ENCODE measurements around the gene PACRG.

Gene PACRG

GRCh38 chr6:163083141-163083540 is 355.4 kb downstream of the PACRG start:
- TF ChIP-seq EZH2phosphoT487 (conservative IDR thresholded peaks at IDR 0.05; ENCODE audit: low read length), result no peak
- TF ChIP-seq, protein P1, sequence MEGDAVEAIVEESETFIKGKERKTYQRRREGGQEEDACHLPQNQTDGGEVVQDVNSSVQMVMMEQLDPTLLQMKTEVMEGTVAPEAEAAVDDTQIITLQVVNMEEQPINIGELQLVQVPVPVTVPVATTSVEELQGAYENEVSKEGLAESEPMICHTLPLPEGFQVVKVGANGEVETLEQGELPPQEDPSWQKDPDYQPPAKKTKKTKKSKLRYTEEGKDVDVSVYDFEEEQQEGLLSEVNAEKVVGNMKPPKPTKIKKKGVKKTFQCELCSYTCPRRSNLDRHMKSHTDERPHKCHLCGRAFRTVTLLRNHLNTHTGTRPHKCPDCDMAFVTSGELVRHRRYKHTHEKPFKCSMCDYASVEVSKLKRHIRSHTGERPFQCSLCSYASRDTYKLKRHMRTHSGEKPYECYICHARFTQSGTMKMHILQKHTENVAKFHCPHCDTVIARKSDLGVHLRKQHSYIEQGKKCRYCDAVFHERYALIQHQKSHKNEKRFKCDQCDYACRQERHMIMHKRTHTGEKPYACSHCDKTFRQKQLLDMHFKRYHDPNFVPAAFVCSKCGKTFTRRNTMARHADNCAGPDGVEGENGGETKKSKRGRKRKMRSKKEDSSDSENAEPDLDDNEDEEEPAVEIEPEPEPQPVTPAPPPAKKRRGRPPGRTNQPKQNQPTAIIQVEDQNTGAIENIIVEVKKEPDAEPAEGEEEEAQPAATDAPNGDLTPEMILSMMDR (IDR thresholded peaks at IDR 0.05; ENCODE audit: insufficient read depth, low read length, poor library complexity, severe bottlenecking), result no peak
- H3K27me3 ChIP-seq (ENCODE audit: low read length), result no peaks in the 10 kb centered on the region
- H4K20me1 ChIP-seq (ENCODE audit: low read depth, low read length), result no peaks in the 10 kb centered on the region
- no peaks in the 10 kb centered on the region for H3K9me2 ChIP-seq (replicated peaks; ENCODE audit: insufficient read depth, low read length)
- no peak overlapping the region for H3K4me2 ChIP-seq (ENCODE audit: low read depth, low read length, poor library complexity, severe bottlenecking)
- H3K4me3 ChIP-seq (ENCODE audit: insufficient read depth, low read length, poor library complexity, severe bottlenecking), result no peak overlapping the region
- no peak overlapping the region for H2AFZ ChIP-seq (ENCODE audit: low read depth, low read length, severe bottlenecking)
- no peaks in the 10 kb centered on the region for H3K36me3 ChIP-seq (ENCODE audit: low read length)
- no peaks in the 10 kb centered on the region for H3F3A ChIP-seq (ENCODE audit: insufficient read depth)
- H3K79me2 ChIP-seq (ENCODE audit: insufficient read depth, low read length), result no peaks in the 10 kb centered on the region
- no peaks in the 10 kb centered on the region for H3K9me3 ChIP-seq (ENCODE audit: insufficient read depth, low read length)
- no peak overlapping the region for H3K27ac ChIP-seq (ENCODE audit: low read depth, low read length)
- H3K9ac ChIP-seq (ENCODE audit: low read length), result no peak overlapping the region

GRCh38 chr6:163085426-163085825 is 357.7 kb downstream of the PACRG start:
- TF ChIP-seq, protein P1 (IDR thresholded peaks at IDR 0.05; ENCODE audit: insufficient read depth, low read length, poor library complexity, severe bottlenecking), result no peak
- no peak for TF ChIP-seq EZH2phosphoT487 (conservative IDR thresholded peaks at IDR 0.05; ENCODE audit: low read length)
- no peak overlapping the region for H3K4me3 ChIP-seq (ENCODE audit: insufficient read depth, low read length, poor library complexity, severe bottlenecking)
- no peaks in the 10 kb centered on the region for H3K27me3 ChIP-seq (ENCODE audit: low read length)
- no peaks in the 10 kb centered on the region for H3K79me2 ChIP-seq (ENCODE audit: insufficient read depth, low read length)
- H3K4me2 ChIP-seq (ENCODE audit: low read depth, low read length, poor library complexity, severe bottlenecking), result no peak overlapping the region
- no peaks in the 10 kb centered on the region for H3K36me3 ChIP-seq (ENCODE audit: low read length)
- no peak overlapping the region for H2AFZ ChIP-seq (ENCODE audit: low read depth, low read length, severe bottlenecking)
- no peak overlapping the region for H3K9ac ChIP-seq (ENCODE audit: low read length)
- no peak overlapping the region for H3K27ac ChIP-seq (ENCODE audit: low read depth, low read length)
- no peaks in the 10 kb centered on the region for H3F3A ChIP-seq (ENCODE audit: insufficient read depth)
- no peaks in the 10 kb centered on the region for H3K9me3 ChIP-seq (ENCODE audit: insufficient read depth, low read length)
- H4K20me1 ChIP-seq (ENCODE audit: low read depth, low read length), result no peaks in the 10 kb centered on the region
- no peaks in the 10 kb centered on the region for H3K9me2 ChIP-seq (replicated peaks; ENCODE audit: insufficient read depth, low read length)

- TF ChIP-seq, protein P1 (IDR thresholded peaks at IDR 0.05; ENCODE audit: insufficient read depth, low read length, poor library complexity, severe bottlenecking), result no peak
- TF ChIP-seq EZH2phosphoT487 (conservative IDR thresholded peaks at IDR 0.05; ENCODE audit: low read length), result no peak
- Histone ChIP-seq H3K36me3 (ENCODE audit: low read length) (no peaks in the 10 kb centered on the region), H4K20me1 (ENCODE audit: low read depth, low read length) (no peaks in the 10 kb centered on the region), H3K9ac (ENCODE audit: low read length) (no peak overlapping the region), H3K79me2 (ENCODE audit: insufficient read depth, low read length) (no peaks in the 10 kb centered on the region), H2AFZ (ENCODE audit: low read depth, low read length, severe bottlenecking) (no peak overlapping the region), H3K27ac (ENCODE audit: low read depth, low read length) (no peak overlapping the region), H3K9me2 (replicated peaks; ENCODE audit: insufficient read depth, low read length) (no peaks in the 10 kb centered on the region), H3F3A (ENCODE audit: insufficient read depth) (no peaks in the 10 kb centered on the region), H3K9me3 (ENCODE audit: insufficient read depth, low read length) (no peaks in the 10 kb centered on the region), H3K27me3 (ENCODE audit: low read length) (no peaks in the 10 kb centered on the region), H3K4me3 (ENCODE audit: insufficient read depth, low read length, poor library complexity, severe bottlenecking) (no peak overlapping the region), H3K4me2 (ENCODE audit: low read depth, low read length, poor library complexity, severe bottlenecking) (no peak overlapping the region)
Observed at GRCh38 chr6:163085861-163086623, 358.3 kb downstream of the PACRG start.
